SK-N-SH treated with all-trans-retinoic acid at 6 μM for 48 hours (cell line): ENCODE data around the gene RPL23.

ENCODE experiments used
- ATAC-seq: fragments of 200-7000 bp; cut with Tn5 transposase; 3 replicates; pipeline ENCODE4 v1.9.1; 2020; ENCODE audit warnings: mild to moderate bottlenecking, moderate library complexity
- ARNTL ChIP-seq: fragments of 450-650 bp; formaldehyde crosslinking; IDR thresholded peaks from 2 replicates; pipeline ENCODE4 v1.5.0; 2020; ENCODE audit warnings: low read depth, mild to moderate bottlenecking, moderate library complexity, borderline replicate concordance
- CREB5 ChIP-seq: fragments of 250-450 bp; sonication (Bioruptor Pico); IDR thresholded peaks from 2 replicates; pipeline ENCODE4 v1.5.1; 2020; ENCODE audit warnings: low read depth, mild to moderate bottlenecking, moderate library complexity
- CSDC2 ChIP-seq: fragments of 250-450 bp; sonication (Bioruptor Pico); IDR thresholded peaks from 2 replicates; pipeline ENCODE4 v1.5.0; 2020; ENCODE audit warnings: mild to moderate bottlenecking, moderate library complexity
- ESRRG ChIP-seq: fragments of 250-450 bp; sonication (Bioruptor Pico); IDR thresholded peaks from 2 replicates; pipeline ENCODE4 v1.6.1; 2021; ENCODE audit warnings: mild to moderate bottlenecking
- GLIS3 ChIP-seq: fragments of 250-450 bp; sonication (Bioruptor Pico); IDR thresholded peaks from 2 replicates; pipeline ENCODE4 v1.5.0; 2020; ENCODE audit warnings: mild to moderate bottlenecking, moderate library complexity
- ISL1 ChIP-seq: fragments of 250-450 bp; sonication (Bioruptor Pico); IDR thresholded peaks from 2 replicates; pipeline ENCODE4 v2.1.2; 2022; ENCODE audit warnings: mild to moderate bottlenecking, moderate library complexity
- PATZ1 ChIP-seq: fragments of 250-450 bp; sonication (Bioruptor Pico); IDR thresholded peaks from 2 replicates; pipeline ENCODE4 v1.8.0; 2020; ENCODE audit warnings: mild to moderate bottlenecking, moderate library complexity, borderline replicate concordance
- POU6F1 ChIP-seq: fragments of 250-450 bp; sonication (Bioruptor Pico); IDR thresholded peaks from 2 replicates; pipeline ENCODE4 v1.8.0; 2021; ENCODE audit warnings: low read depth, mild to moderate bottlenecking, moderate library complexity, borderline replicate concordance
- PPARA ChIP-seq: fragments of 250-450 bp; sonication (Bioruptor Pico); IDR thresholded peaks from 2 replicates; pipeline ENCODE4 v1.5.0; 2020; ENCODE audit warnings: mild to moderate bottlenecking, borderline replicate concordance
- RARB ChIP-seq: fragments of 250-450 bp; sonication (Bioruptor Pico); IDR thresholded peaks from 2 replicates; pipeline ENCODE4 v1.8.0; 2021; ENCODE audit warnings: mild to moderate bottlenecking, moderate library complexity
- SNAI2 ChIP-seq: fragments of 250-450 bp; sonication (Bioruptor Pico); IDR thresholded peaks from 2 replicates; pipeline ENCODE4 v1.5.0; 2020; ENCODE audit warnings: mild to moderate bottlenecking, moderate library complexity
- TCF4 ChIP-seq: fragments of 250-450 bp; sonication (Bioruptor Pico); IDR thresholded peaks from 2 replicates; pipeline ENCODE4 v1.8.0; 2021; ENCODE audit warnings: mild to moderate bottlenecking, moderate library complexity, borderline replicate concordance
- TOX ChIP-seq: fragments of 250-450 bp; sonication (Bioruptor Pico); IDR thresholded peaks from 2 replicates; pipeline ENCODE4 v1.8.0; 2021; ENCODE audit warnings: mild to moderate bottlenecking, moderate library complexity, borderline replicate concordance
- ZC3H10 ChIP-seq: fragments of 250-450 bp; sonication (Bioruptor Pico); IDR thresholded peaks from 2 replicates; pipeline ENCODE4 v1.5.1; 2021; ENCODE audit warnings: mild to moderate bottlenecking, moderate library complexity
- ZFP3 ChIP-seq: fragments of 250-450 bp; sonication (Bioruptor Pico); IDR thresholded peaks from 2 replicates; pipeline ENCODE4 v1.5.0; 2020; ENCODE audit warnings: mild to moderate bottlenecking, moderate library complexity
- ZNF565 ChIP-seq: fragments of 450-650 bp; formaldehyde crosslinking; conservative IDR thresholded peaks from 2 replicates; pipeline ENCODE4 v1.5.0; 2020; ENCODE audit warnings: low read depth, mild to moderate bottlenecking, moderate library complexity
- ZNF70 ChIP-seq: fragments of 450-650 bp; formaldehyde crosslinking; IDR thresholded peaks from 2 replicates; pipeline ENCODE4 v1.5.0; 2020; ENCODE audit warnings: mild to moderate bottlenecking, moderate library complexity
- ZNF8 ChIP-seq: fragments of 450-650 bp; formaldehyde crosslinking; IDR thresholded peaks from 2 replicates; pipeline ENCODE4 v1.5.0; 2020; ENCODE audit warnings: mild to moderate bottlenecking, moderate library complexity
- TF ChIP-seq, protein P1 (sequence below): fragments of 250-450 bp; sonication (Bioruptor Pico); IDR thresholded peaks from 2 replicates; pipeline ENCODE4 v1.5.0; 2020; ENCODE audit warnings: mild to moderate bottlenecking, moderate library complexity
- TF ChIP-seq, protein P2 (sequence below): fragments of 250-450 bp; sonication (Bioruptor Pico); IDR thresholded peaks from 2 replicates; pipeline ENCODE4 v1.5.1; 2021; ENCODE audit warnings: mild to moderate bottlenecking, moderate library complexity

The RPL23 gene

GRCh38 chr17:38869526-38870258, 16.2 kb upstream of the RPL23 start, which contains the start of gene LASP1:
LASP1 (plus strand) TSS chr17:38870058; CDS start chr17:38870190, 132 bp downstream.
- TF ChIP-seq RARB (CRISPR knock-in tag) (no peak), ZFP3 (CRISPR knock-in tag) (0 out of 2 replicates have a peak, but pooled peaks have one; percentile 18), TCF4 (CRISPR knock-in tag) (no peak), ISL1 (CRISPR knock-in tag) (no peak), ZNF70 (CRISPR knock-in tag) (no peak), PPARA (peak; percentile 31; the same call in 1 of the 2 replicates), GLIS3 (CRISPR knock-in tag) (peak; percentile 68; the same call in 1 of the 2 replicates), SNAI2 (peak; percentile 64; the same call in 1 of the 2 replicates), CSDC2 (CRISPR knock-in tag) (peak; percentile 87)
- TF ChIP-seq, protein P1, sequence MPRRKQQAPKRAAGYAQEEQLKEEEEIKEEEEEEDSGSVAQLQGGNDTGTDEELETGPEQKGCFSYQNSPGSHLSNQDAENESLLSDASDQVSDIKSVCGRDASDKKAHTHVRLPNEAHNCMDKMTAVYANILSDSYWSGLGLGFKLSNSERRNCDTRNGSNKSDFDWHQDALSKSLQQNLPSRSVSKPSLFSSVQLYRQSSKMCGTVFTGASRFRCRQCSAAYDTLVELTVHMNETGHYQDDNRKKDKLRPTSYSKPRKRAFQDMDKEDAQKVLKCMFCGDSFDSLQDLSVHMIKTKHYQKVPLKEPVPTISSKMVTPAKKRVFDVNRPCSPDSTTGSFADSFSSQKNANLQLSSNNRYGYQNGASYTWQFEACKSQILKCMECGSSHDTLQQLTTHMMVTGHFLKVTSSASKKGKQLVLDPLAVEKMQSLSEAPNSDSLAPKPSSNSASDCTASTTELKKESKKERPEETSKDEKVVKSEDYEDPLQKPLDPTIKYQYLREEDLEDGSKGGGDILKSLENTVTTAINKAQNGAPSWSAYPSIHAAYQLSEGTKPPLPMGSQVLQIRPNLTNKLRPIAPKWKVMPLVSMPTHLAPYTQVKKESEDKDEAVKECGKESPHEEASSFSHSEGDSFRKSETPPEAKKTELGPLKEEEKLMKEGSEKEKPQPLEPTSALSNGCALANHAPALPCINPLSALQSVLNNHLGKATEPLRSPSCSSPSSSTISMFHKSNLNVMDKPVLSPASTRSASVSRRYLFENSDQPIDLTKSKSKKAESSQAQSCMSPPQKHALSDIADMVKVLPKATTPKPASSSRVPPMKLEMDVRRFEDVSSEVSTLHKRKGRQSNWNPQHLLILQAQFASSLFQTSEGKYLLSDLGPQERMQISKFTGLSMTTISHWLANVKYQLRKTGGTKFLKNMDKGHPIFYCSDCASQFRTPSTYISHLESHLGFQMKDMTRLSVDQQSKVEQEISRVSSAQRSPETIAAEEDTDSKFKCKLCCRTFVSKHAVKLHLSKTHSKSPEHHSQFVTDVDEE: peak; percentile 86
- ATAC-seq: peak; percentile 76

- peak; percentile 74 for ATAC-seq
- TF ChIP-seq, protein P1: peak; percentile 21; the same call in 1 of the 2 replicates
- TF ChIP-seq ISL1 (CRISPR knock-in tag): no peak
These were observed 15.4 kb upstream of the RPL23 start for GRCh38 chr17:38868817-38869525.

DNA sequence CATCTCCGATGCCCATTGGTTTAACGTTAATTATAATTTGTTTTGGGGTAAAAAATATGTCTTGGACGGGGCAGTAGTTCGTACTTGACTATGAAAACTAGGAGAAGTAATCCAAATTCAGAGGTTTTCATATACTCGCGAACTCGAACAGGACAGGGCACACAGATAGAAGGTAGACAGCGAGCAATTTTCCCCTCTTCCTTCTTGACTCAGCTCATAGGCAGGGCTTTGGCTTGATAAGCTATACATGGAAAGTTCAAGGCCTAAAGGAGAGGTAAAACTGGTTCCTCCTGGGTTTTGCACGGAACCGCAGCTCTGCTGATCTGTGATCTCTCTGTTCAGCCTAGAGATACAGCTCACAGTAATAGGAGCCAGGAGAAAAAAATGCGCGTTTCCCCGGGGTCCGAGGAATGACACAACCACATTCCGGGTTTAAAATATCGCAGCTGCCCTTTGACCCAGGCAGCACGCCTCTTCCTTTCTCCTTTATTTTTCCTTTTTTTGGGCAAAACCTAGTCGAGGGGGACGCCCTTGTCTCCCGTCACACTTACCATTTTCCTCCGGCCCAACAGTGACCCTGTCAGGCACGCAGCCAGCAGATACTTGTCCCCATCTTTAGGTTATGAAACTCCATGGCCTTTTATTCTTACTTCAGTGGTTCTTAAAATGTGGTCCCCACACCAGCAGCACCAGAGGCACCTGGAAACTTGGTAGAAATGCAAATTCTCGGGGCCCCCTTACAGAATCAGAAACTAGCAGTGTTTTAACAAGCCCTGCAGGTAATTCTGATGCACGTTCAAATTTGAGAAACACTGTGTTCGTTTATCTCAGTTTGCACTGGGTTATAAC, 14.7 kb upstream of the RPL23 start:
- ATAC-seq: no peak
- TF ChIP-seq CREB5 (CRISPR knock-in tag) (no peak), TOX (CRISPR knock-in tag) (no peak), RARB (CRISPR knock-in tag) (no peak), ZNF8 (no peak), ZFP3 (CRISPR knock-in tag) (no peak), ESRRG (CRISPR knock-in tag) (no peak), GLIS3 (CRISPR knock-in tag) (no peak), CSDC2 (CRISPR knock-in tag) (no peak), ZC3H10 (no peak), PATZ1 (CRISPR knock-in tag) (no peak), ISL1 (CRISPR knock-in tag) (no peak), POU6F1 (CRISPR knock-in tag) (no peak), ARNTL (CRISPR knock-in tag) (no peak), ZNF565 (CRISPR knock-in tag) (no peak), SNAI2 (no peak)
- TF ChIP-seq, protein P2, sequence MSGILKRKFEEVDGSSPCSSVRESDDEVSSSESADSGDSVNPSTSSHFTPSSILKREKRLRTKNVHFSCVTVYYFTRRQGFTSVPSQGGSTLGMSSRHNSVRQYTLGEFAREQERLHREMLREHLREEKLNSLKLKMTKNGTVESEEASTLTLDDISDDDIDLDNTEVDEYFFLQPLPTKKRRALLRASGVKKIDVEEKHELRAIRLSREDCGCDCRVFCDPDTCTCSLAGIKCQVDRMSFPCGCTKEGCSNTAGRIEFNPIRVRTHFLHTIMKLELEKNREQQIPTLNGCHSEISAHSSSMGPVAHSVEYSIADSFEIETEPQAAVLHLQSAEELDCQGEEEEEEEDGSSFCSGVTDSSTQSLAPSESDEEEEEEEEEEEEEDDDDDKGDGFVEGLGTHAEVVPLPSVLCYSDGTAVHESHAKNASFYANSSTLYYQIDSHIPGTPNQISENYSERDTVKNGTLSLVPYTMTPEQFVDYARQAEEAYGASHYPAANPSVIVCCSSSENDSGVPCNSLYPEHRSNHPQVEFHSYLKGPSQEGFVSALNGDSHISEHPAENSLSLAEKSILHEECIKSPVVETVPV (CRISPR knock-in tag): no peak
